WTC11 (cell line): Measurements from ENCODE around the gene SCN4B. TPM values are rescaled to one million over a fixed set of nuclear protein-coding genes. Genes with fewer than 3 reads are reported as not detected.

Experiments used
- ATAC-seq: fragments of 200-7000 bp; cut with Tn5 transposase; 2 replicates; pipeline ENCODE4 v1.10.0; 2021; ENCODE audit warnings: mild to moderate bottlenecking, moderate library complexity
- CTCF ChIA-PET: fragments of 300-600 bp; sonication (Branson Sonifier 250); formaldehyde crosslinking; loops from one replicate; lab custom pipeline; 2021; ENCODE audit warnings: antibody characterized with exemption; lab: Charles Lee
- POLR2A ChIA-PET: fragments of 350-600 bp; sonication (Branson Sonifier 250); formaldehyde crosslinking; loops from one replicate; lab custom pipeline; 2021; ENCODE audit warnings: antibody characterized with exemption; lab: Charles Lee
- DNase-seq: peaks from one replicate; pipeline ENCODE4 v3.0.0; 2021; ENCODE audit warnings: low spot score
- H3K27ac Mint-ChIP-seq: 2 replicates; pipeline ENCODE4 v1.8.0; 2021; ENCODE audit warnings: mixed read lengths
- H3K27me3 Mint-ChIP-seq: 2 replicates; pipeline ENCODE4 v1.8.0; 2021; ENCODE audit warnings: low read depth, mild to moderate bottlenecking, moderate library complexity, mixed read lengths
- H3K36me3 Mint-ChIP-seq: 2 replicates; pipeline ENCODE4 v1.8.0; 2021; ENCODE audit warnings: mixed read lengths
- H3K4me1 Mint-ChIP-seq: 2 replicates; pipeline ENCODE4 v1.8.0; 2022; ENCODE audit warnings: mixed read lengths
- H3K4me3 Mint-ChIP-seq: 2 replicates; pipeline ENCODE4 v1.8.0; 2021; ENCODE audit warnings: mild to moderate bottlenecking, moderate library complexity, mixed read lengths
- H3K9me3 Mint-ChIP-seq: 2 replicates; pipeline ENCODE4 v1.8.0; 2021; ENCODE audit warnings: mixed read lengths
- CBFB ChIP-seq: sonication (generic); formaldehyde crosslinking; IDR thresholded peaks from 2 replicates; pipeline ENCODE4 v1.8.1; 2022; ENCODE audit warnings: mild to moderate bottlenecking, low read depth, missing genetic modification reagents
- CREB1 ChIP-seq: sonication (generic); formaldehyde crosslinking; IDR thresholded peaks from 2 replicates; pipeline ENCODE4 v1.8.0; 2023; ENCODE audit warnings: mild to moderate bottlenecking, missing genetic modification reagents
- CREM ChIP-seq: sonication (generic); formaldehyde crosslinking; IDR thresholded peaks from 2 replicates; pipeline ENCODE4 v1.8.1; 2022; ENCODE audit warnings: mild to moderate bottlenecking, missing genetic modification reagents, moderate library complexity
- E2F5 ChIP-seq: sonication (generic); formaldehyde crosslinking; IDR thresholded peaks from 2 replicates; pipeline ENCODE4 v1.8.1; 2022; ENCODE audit warnings: mild to moderate bottlenecking, moderate library complexity, missing genetic modification reagents
- FOXJ3 ChIP-seq: sonication (generic); formaldehyde crosslinking; IDR thresholded peaks from 2 replicates; pipeline ENCODE4 v1.9.0; 2021; ENCODE audit warnings: missing genetic modification reagents, mild to moderate bottlenecking, borderline replicate concordance
- FOXK1 ChIP-seq: sonication (generic); formaldehyde crosslinking; IDR thresholded peaks from 2 replicates; pipeline ENCODE4 v1.8.0; 2022; ENCODE audit warnings: mild to moderate bottlenecking, moderate library complexity, missing genetic modification reagents
- HMGA2 ChIP-seq: fragments of 250-450 bp; sonication (Bioruptor Pico); IDR thresholded peaks from 2 replicates; pipeline ENCODE4 v1.4.0; 2021; ENCODE audit warnings: mild to moderate bottlenecking, moderate library complexity
- IRF2 ChIP-seq: sonication (generic); formaldehyde crosslinking; IDR thresholded peaks from 2 replicates; pipeline ENCODE4 v1.8.0; 2022; ENCODE audit warnings: low read depth, missing genetic modification reagents, borderline replicate concordance
- PRDM15 ChIP-seq: sonication (generic); formaldehyde crosslinking; IDR thresholded peaks from 2 replicates; pipeline ENCODE4 v1.8.0; 2022; ENCODE audit warnings: missing genetic modification reagents
- PRRX2 ChIP-seq: fragments of 250-450 bp; sonication (Bioruptor Pico); IDR thresholded peaks from 2 replicates; pipeline ENCODE4 v1.8.0; 2021; ENCODE audit warnings: mild to moderate bottlenecking
- TCF7 ChIP-seq: sonication (generic); formaldehyde crosslinking; IDR thresholded peaks from 2 replicates; pipeline ENCODE4 v1.8.0; 2022; ENCODE audit warnings: mild to moderate bottlenecking, low read depth, missing genetic modification reagents, moderate library complexity
- ZBTB21 ChIP-seq: sonication (generic); formaldehyde crosslinking; IDR thresholded peaks from 2 replicates; pipeline ENCODE4 v1.8.1; 2023; ENCODE audit warnings: mild to moderate bottlenecking, missing genetic modification reagents, borderline replicate concordance
- ZMAT4 ChIP-seq: fragments of 250-450 bp; sonication (Bioruptor Pico); IDR thresholded peaks from 2 replicates; pipeline ENCODE4 v1.9.0; 2021; ENCODE audit warnings: mild to moderate bottlenecking
- ZNF121 ChIP-seq: sonication (generic); formaldehyde crosslinking; IDR thresholded peaks from 2 replicates; pipeline ENCODE4 v1.8.0; 2023; ENCODE audit warnings: missing genetic modification reagents
- ZNF396 ChIP-seq: fragments of 250-450 bp; sonication (Bioruptor Pico); IDR thresholded peaks from 2 replicates; pipeline ENCODE4 v1.8.0; 2021; ENCODE audit warnings: mild to moderate bottlenecking, moderate library complexity, borderline replicate concordance
- total RNA-seq: library from RNA; stranded (reverse); gene quantifications from 3 replicates; pipeline ENCODE4 v1.2.3, GENCODE V29; 2021
- TF ChIP-seq, protein P1 (sequence below): fragments of 250-450 bp; sonication (Bioruptor Pico); IDR thresholded peaks from 2 replicates; pipeline ENCODE4 v1.9.0; 2021; ENCODE audit warnings: mild to moderate bottlenecking, borderline replicate concordance
- TF ChIP-seq, protein P2 (sequence below): fragments of 250-450 bp; sonication (Bioruptor Pico); conservative IDR thresholded peaks from 2 replicates; pipeline ENCODE4 v1.9.0; 2021; ENCODE audit warnings: mild to moderate bottlenecking

SCN4B gene
- total RNA-seq, 1 experiment from 2014 or later, result 4.4 TPM

DNA sequence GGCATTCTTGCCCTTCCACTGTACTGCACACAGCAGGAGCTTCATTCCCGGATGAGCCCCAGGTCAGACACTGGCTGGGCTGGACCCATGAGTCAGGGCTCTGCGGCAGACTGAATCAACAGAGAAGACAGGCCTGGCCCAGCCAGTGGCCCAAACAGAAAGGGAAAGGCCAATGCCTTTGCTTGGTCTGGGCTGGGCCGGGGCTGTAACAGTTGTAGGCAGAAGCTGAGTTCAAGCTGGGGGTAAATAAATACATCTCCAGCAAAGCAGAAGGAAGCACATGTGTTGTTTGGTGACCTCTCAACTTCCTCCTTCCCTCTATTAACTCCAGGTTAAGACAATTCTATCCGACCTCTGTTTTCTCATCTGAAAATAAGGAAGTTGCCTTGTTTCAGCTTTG, 64.1 kb downstream of the SCN4B start:
- no peaks in the 10 kb centered on the region for H3K4me1 Mint-ChIP-seq
- no peaks in the 10 kb centered on the region; the same call in 1 of the 2 replicates for H3K27me3 Mint-ChIP-seq
- POLR2A ChIA-PET, result no interaction called here
- H3K9me3 Mint-ChIP-seq, result peaks cover 21% of the 10 kb centered on the region
- ATAC-seq (no peak), DNase-seq (no peak)
- no peak overlapping the region for H3K4me3 Mint-ChIP-seq
- no peaks in the 10 kb centered on the region for H3K36me3 Mint-ChIP-seq
- CTCF ChIA-PET, result interaction anchor here (0.6 to 1.6 kb wide), 2 partner anchors 35 to 134 kb away, joined by 4 read pairs; no protein-coding TSS in a partner anchor
- H3K27ac Mint-ChIP-seq, result no peak overlapping the region
- TF ChIP-seq, protein P1, sequence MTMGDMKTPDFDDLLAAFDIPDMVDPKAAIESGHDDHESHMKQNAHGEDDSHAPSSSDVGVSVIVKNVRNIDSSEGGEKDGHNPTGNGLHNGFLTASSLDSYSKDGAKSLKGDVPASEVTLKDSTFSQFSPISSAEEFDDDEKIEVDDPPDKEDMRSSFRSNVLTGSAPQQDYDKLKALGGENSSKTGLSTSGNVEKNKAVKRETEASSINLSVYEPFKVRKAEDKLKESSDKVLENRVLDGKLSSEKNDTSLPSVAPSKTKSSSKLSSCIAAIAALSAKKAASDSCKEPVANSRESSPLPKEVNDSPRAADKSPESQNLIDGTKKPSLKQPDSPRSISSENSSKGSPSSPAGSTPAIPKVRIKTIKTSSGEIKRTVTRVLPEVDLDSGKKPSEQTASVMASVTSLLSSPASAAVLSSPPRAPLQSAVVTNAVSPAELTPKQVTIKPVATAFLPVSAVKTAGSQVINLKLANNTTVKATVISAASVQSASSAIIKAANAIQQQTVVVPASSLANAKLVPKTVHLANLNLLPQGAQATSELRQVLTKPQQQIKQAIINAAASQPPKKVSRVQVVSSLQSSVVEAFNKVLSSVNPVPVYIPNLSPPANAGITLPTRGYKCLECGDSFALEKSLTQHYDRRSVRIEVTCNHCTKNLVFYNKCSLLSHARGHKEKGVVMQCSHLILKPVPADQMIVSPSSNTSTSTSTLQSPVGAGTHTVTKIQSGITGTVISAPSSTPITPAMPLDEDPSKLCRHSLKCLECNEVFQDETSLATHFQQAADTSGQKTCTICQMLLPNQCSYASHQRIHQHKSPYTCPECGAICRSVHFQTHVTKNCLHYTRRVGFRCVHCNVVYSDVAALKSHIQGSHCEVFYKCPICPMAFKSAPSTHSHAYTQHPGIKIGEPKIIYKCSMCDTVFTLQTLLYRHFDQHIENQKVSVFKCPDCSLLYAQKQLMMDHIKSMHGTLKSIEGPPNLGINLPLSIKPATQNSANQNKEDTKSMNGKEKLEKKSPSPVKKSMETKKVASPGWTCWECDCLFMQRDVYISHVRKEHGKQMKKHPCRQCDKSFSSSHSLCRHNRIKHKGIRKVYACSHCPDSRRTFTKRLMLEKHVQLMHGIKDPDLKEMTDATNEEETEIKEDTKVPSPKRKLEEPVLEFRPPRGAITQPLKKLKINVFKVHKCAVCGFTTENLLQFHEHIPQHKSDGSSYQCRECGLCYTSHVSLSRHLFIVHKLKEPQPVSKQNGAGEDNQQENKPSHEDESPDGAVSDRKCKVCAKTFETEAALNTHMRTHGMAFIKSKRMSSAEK (CRISPR knock-in tag), result no peak

DNA sequence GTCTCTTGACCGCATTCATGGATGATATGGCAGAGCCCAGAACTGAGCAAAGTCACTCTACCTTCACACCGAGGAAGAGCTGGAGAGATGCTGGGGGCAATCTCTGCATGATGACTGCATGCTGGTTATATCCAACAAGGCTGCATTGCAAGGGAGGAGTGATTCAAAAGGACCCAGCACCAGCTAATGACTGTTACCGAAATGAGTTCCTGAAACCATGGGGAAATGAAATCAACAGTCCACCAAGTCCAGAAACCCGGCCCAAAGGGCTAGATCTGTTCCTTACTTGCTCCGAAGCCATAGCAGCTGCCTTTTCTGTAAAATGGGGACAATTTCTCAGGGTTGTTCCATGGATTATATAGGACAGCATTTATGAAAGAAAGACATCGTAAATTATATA, 64.7 kb downstream of the SCN4B start:
- Mint-ChIP-seq H3K4me1 (peaks cover 4% of the 10 kb centered on the region), H3K4me3 (no peak overlapping the region), H3K27me3 (no peaks in the 10 kb centered on the region; the same call in 1 of the 2 replicates), H3K9me3 (peaks cover 21% of the 10 kb centered on the region), H3K36me3 (no peaks in the 10 kb centered on the region), H3K27ac (no peak overlapping the region)
- DNase-seq (no peak), ATAC-seq (no peak)
- no peak for TF ChIP-seq CREB1 (CRISPR knock-in tag)
- TF ChIP-seq E2F5 (CRISPR knock-in tag), result no peak
- no peak for TF ChIP-seq PRDM15 (CRISPR knock-in tag)
- TF ChIP-seq CREM (CRISPR knock-in tag), result no peak
- TF ChIP-seq CBFB (CRISPR knock-in tag), result no peak
- TF ChIP-seq IRF2, result no peak
- no peak for TF ChIP-seq ZNF396 (CRISPR knock-in tag)
- TF ChIP-seq HMGA2 (CRISPR knock-in tag), result no peak
- no peak for TF ChIP-seq TCF7 (CRISPR knock-in tag)
- TF ChIP-seq ZMAT4 (CRISPR knock-in tag), result no peak
- TF ChIP-seq, protein P2, sequence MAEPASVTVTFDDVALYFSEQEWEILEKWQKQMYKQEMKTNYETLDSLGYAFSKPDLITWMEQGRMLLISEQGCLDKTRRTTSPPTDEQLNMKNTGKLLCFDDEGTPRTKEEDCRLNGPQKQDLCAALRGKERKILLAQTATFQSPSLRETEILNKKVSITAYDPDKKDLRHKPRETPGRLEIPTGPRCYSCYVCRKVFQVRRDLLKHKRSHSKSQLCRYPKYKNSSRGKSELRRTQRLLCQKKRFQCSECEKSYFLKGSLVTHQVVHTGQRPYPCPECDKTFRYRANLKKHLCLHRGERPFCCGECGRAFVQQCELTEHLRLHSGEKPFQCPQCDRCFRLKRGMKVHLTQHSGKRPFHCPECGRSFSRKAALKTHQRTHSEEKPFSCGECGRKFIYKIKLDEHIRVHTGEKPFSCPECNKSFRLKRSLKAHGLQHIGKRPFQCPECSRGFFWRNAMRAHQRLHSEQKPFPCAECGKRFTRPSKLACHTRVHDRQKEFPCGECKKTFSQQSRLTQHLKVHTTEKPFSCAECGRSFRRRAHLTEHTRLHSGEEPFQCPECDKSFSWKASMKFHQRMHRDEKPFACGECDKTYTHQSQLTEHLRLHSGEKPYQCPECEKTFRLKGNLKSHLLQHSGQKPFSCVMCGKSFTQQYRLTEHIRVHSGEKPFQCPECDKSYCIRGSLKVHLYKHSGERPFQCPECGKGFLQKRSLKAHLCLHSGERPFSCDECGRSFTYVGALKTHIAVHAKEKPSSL, result no peak
- TF ChIP-seq PRRX2 (CRISPR knock-in tag), result no peak
- no peak for TF ChIP-seq ZNF121 (CRISPR knock-in tag)
- TF ChIP-seq ZBTB21 (CRISPR knock-in tag), result no peak
- TF ChIP-seq FOXJ3, result no peak
- no peak for TF ChIP-seq FOXK1 (CRISPR knock-in tag)
- CTCF ChIA-PET, result interaction anchor here (0.6 to 1.6 kb wide), 4 partner anchors 16 to 135 kb away, joined by 3 to 6 read pairs (median 4); no protein-coding TSS in a partner anchor
- POLR2A ChIA-PET, result no interaction called here
